Activated naive CD4-positive, alpha-beta T cell treated with anti-CD3 and anti-CD28 coated beads, Interleukin-2, amount 50 U/mL, for 16 hours (primary cell): Measurements from ENCODE around the gene ZNF75A.
"Not testable (repeated sequence)": the region's sequence is repeated elsewhere in the genome, so short reads cannot be mapped to it uniquely, and the experiment has no call there.

Experiments
- DNase-seq: peaks from one replicate; pipeline ENCODE4 v3.0.0-alpha.2; 2020

ZNF75A gene

GRCh38 chr16:3305109-3306068 lies at the start of gene ZNF75A, which contains the start of gene TIGD7:
TSS of gene ZNF75A (plus strand) at chr16:3305497. CDS start at chr16:3308429, 2,932 bp downstream.
TSS of gene TIGD7 (minus strand) at chr16:3305430. CDS start at chr16:3300614, 4,816 bp downstream.
- peak; percentile 81 for DNase-seq

DNA sequence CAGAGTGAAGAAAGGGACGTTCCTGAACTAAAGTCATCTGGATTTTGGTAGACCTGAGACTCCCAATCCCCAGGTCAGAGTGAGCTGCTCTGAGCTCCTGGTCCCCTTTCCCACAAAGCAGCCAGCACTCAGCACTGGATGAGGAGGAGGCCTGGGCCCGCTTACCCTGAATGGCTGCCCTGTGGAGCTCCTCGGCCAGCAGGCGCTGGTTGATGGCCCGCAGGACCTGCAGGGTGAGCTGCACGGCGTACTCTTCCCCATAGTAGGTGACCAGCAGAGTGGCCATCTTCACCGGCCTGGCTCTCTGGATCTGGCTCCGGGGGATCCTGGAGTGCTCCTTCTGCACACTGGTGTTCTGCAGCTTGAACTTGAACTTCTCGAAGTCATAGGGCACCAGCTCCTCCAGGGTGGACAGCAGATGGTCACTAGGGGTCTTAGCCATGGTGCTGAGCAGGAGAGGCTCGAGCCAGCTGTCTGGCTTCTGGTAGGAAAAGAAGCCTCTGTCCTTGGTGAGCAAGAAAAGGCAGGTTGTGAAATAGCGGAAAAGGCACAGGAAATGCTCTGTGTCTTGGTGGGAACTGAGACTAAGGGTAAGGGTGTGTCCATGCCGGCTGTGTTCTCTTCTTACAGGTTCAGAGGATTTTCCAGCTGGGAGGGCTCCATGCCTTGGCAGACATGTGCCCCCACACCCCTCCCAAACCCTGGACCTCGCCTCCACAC lies 49.0 kb upstream of the ZNF75A start, which contains the start of gene MEFV:
MEFV (minus strand) TSS at position 488 of the 720 bp plus-strand sequence; CDS start at position 442, 46 bp downstream.
- no peak for DNase-seq

DNA sequence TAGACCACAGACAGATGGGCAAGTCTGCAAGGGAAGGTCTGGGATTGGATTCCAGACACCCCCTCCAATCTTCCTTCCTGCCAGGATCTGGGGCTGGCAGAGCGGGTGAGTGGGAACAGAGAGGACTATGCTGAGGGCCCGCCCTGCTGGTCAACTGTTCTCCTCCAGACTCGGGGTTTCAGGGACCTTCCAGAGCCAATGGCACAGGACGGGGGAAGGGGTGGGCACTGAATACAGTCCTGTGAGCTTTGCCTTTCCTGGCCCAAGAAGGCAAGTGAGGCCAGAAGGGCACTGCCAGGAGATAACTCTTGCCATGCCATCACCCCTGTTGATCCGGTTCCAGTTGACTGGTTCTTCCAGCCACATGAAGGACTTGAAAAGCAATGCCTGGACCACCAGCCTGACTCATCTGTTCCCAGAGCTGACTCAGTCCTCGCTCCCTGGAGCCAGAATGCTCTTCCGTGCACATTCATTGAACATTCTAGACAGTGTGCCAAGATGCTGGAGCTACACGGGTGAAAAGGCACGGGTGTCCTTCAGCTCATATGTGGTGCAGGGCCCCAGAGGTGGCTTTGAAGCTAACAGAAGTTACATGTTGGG lies 48.3 kb upstream of the ZNF75A start:
- no peak for DNase-seq

DNA sequence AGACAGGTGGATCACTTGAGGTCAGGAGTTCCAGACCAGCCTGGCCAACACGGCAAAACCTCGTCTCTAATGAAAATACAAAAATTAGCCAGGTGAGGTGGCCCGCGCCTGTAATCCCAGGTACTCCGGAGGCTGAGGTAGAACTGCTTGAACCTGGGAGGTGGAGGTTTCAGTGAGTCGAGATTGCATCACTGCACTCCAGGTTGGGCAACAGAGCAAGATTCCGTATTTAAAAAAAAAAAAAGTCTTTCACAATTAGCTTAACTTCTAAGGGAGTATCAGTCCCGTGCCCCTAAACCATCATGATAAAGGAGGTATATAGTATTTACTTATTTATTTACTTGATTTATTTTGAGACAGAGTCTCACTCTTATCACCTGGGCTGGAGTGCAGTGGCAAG lies 45.5 kb upstream of the ZNF75A start:
- no peak for DNase-seq

GRCh38 chr16:3262517-3262916 lies 42.8 kb upstream of the ZNF75A start:
- no peak for DNase-seq

- peak; percentile 99 for DNase-seq
These were observed 40.9 kb upstream of the ZNF75A start for GRCh38 chr16:3264137-3265036.

GRCh38 chr16:3266873-3267537 lies 38.3 kb upstream of the ZNF75A start:
- DNase-seq = no peak

DNA sequence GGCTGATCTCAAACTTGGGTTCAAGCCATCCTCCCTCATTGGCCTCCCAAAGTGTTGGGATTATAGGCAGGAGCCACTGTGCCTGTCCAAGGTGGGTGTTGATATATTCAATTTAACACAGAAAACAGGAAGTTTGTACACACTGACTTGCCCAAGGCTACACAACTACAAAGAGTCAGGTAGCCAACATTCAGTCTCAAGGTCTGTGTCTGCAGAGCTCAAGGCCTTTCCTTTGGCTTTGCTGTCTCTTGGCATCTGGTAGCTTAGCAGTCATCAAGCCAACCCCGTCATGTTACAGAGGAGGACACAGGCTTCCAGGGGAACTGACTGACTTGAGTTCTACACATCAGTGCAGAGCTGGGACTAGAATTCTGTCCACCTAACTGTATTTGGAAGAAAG lies 37.0 kb upstream of the ZNF75A start:
- DNase-seq = no peak

DNA sequence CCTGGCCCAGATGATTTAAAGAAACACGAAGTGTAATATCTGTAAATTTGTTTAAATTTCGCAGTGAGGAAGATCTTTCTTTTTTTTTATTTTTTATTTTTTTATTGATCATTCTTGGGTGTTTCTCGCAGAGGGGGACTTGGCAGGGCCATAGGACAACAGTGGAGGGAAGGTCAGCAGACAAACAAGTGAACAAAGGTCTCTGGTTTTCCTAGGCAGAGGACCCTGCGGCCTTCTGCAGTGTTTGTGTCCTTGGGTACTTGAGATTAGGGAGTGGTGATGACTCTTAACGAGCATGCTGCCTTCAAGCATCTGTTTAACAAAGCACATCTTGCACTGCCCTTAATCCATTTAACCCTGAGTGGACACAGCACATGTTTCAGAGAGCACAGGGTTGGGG lies 34.6 kb upstream of the ZNF75A start:
- not testable (repeated sequence) for DNase-seq

GRCh38 chr16:3271281-3271680 lies 34.0 kb upstream of the ZNF75A start:
- not testable (repeated sequence) for DNase-seq

DNA sequence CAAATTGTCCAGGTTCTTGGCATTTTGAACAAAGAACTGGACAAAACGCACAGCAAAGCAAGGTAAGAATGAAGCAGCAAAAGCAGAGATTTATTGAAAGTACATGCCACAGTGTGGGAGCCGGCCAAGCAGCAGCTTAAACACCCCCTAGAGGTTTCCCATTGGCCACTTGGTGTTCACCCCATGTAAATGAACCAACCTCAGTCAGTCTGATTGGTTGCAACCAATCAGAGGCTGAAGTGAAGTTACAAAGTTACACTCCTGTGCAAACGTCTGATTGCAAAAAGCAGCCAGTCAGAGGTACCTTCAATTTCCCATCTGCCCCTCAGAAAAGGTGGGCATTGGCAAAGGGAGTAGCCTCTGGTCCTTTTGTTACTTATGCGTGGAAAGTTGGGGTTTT lies 30.8 kb upstream of the ZNF75A start:
- DNase-seq = no peak

DNA sequence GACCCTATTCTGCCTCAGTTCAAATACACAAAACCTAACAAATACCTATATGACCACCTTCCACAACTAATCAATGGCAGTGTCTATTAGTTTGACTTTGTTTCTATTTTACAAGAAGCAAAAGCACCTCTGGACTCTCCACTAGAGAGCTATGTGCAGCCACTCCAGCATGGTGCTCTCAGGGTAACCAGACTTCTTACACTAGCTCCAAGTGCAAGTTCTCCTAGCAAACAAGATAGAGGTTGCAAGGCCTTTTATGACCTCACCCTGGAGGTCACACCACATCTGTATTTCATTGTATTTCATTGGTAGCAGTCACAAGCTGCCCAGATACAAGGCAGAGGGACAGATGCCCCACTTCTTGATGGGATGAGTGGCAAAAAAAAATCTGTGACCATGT lies 30.4 kb upstream of the ZNF75A start:
- DNase-seq = no peak

- DNase-seq = no peak
These were observed 28.6 kb upstream of the ZNF75A start for GRCh38 chr16:3276679-3277078.

GRCh38 chr16:3281222-3281820 lies 24.0 kb upstream of the ZNF75A start:
- no peak for DNase-seq

- DNase-seq = no peak
These were observed 23.1 kb upstream of the ZNF75A start for GRCh38 chr16:3282103-3282729.

DNA sequence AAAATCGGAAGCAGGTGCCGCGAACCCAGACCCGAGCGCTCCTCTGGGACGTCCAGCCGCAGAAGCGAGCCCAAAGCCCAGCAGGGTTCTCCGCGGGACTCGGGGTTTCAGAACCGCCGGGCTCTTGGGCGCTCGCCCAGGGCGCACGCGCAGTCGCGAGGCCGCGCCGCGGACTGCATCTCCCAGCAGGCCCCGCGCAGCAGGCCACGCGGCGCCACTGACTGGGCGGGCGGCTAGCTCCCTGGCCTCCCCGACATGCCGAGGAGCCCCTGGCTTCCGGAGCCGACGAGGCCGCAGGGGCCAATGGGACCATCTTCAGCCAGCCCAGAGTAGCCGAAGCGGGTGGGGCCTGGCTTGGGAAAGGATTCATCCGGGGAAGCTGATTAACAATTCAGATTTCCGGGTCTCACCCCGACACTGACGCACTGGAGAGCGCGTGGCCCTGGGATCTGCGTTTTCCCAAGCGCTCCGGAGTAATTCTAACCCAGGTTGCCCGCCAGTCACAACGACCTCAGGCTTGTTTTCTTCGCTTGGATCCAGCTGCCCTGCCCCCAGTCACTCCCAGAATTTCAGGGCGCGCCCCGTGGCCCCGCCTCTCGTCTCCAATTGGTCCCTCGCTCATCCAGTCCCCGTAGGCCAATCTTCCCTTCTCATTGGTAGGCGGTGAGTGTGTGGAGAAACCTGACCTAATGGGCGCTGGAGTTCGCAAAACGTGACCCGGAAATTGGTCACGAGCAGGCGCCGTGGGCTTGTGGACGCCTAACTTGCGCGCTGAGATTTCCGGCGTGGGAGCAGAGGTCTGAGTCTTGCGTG lies 22.4 kb upstream of the ZNF75A start, which contains the start of gene ZNF263:
ZNF263 (plus strand) TSS at position 762 of the 813 bp plus-strand sequence. CDS start 328 bp downstream, outside the sequence.
- DNase-seq = peak; percentile 93

GRCh38 chr16:3283543-3284447 lies 21.5 kb upstream of the ZNF75A start:
- DNase-seq = no peak

GRCh38 chr16:3285131-3285530 lies 20.2 kb upstream of the ZNF75A start:
- no peak for DNase-seq
